ENCODE measurements around the gene ZNF398. TPM values are rescaled to one million over a fixed set of nuclear protein-coding genes. Genes with fewer than 3 reads are reported as not detected.

The ZNF398 gene
- total RNA-seq, 2 experiments from 2014 or later, result 11.8 to 14.2 TPM

DNA sequence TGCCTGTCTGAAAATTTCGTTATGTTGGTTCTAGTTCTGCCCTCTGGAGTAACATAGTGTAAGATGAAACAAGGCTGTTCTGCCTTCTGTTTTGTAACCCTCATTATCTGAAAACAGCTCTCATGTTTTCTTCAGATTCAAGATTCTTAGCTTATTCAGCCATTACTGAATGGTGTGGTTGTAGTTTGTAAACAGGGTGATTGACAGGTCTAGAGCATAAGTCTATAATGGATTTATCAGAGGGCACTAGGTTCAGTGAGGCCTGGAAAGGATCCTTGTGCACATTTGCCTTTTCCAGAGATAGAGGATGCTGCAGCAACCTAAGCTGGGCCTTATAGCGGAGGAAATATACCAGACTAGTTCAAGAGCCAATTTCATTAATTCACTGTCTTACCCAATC lies 6.1 kb downstream of the ZNF398 start:
- no peaks in the 10 kb centered on the region for H4K20me1 ChIP-seq (ENCODE audit: insufficient read depth, low read length)
- POLR2A ChIA-PET, result interaction anchor here (0.5 to 1.1 kb wide), 2 partner anchors 13 to 293 kb away, joined by 3 to 5 read pairs; no protein-coding TSS in a partner anchor

DNA sequence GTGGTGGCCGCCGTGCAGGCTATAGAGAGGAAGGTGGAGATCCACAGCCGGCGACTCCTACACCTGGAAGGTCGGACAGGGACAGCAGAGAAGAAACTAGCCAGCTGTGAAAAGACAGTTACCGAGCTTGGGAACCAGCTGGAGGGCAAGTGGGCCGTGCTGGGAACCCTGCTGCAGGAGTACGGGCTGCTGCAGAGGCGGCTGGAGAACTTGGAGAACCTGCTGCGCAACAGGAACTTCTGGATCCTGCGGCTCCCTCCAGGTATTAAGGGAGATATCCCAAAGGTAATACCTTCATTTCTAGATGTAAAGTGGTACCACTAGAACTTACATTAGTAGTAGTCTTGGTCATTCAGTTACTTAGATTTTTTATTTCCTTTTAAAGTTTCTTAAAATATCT lies 6.8 kb downstream of the ZNF398 start:
- intact Hi-C loops (cut with micrococcal nuclease; ENCODE audit: unreplicated experiment), result no loop called here
- ChIA-PET POLR2A (interaction anchor here (0.5 kb wide), 1 partner anchor 48 kb away, joined by 3 read pairs; no protein-coding TSS in a partner anchor), CTCF (ENCODE audit: unreplicated experiment) (no interaction called here)
- no peak overlapping the region for H3K4me2 ChIP-seq (ENCODE audit: low read length)
- no peak overlapping the region for H3K4me3 ChIP-seq (ENCODE audit: low read depth, low read length, poor library complexity, severe bottlenecking)
- DNase-seq (ENCODE audit: low spot score), result no peak
- TF ChIP-seq, protein P1, sequence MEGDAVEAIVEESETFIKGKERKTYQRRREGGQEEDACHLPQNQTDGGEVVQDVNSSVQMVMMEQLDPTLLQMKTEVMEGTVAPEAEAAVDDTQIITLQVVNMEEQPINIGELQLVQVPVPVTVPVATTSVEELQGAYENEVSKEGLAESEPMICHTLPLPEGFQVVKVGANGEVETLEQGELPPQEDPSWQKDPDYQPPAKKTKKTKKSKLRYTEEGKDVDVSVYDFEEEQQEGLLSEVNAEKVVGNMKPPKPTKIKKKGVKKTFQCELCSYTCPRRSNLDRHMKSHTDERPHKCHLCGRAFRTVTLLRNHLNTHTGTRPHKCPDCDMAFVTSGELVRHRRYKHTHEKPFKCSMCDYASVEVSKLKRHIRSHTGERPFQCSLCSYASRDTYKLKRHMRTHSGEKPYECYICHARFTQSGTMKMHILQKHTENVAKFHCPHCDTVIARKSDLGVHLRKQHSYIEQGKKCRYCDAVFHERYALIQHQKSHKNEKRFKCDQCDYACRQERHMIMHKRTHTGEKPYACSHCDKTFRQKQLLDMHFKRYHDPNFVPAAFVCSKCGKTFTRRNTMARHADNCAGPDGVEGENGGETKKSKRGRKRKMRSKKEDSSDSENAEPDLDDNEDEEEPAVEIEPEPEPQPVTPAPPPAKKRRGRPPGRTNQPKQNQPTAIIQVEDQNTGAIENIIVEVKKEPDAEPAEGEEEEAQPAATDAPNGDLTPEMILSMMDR (conservative IDR thresholded peaks at IDR 0.05; ENCODE audit: low read length), result no peak
- TF ChIP-seq EZH2phosphoT487 (IDR thresholded peaks at IDR 0.05; ENCODE audit: borderline replicate concordance, low read depth, low read length), result no peak
- H2AFZ ChIP-seq (ENCODE audit: low read length), result no peak overlapping the region
- H4K20me1 ChIP-seq (ENCODE audit: insufficient read depth, low read length), result no peaks in the 10 kb centered on the region
- no TSS peak for BruUV-seq (replicated peaks)
- no peak overlapping the region for H3K27ac ChIP-seq (ENCODE audit: low read depth, low read length, poor library complexity, severe bottlenecking)
- H3K9me2 ChIP-seq (ENCODE audit: insufficient read depth, low read length), result no peaks in the 10 kb centered on the region
- H3K79me2 ChIP-seq (ENCODE audit: insufficient read depth, low read depth, low read length), result peaks cover 31% of the 10 kb centered on the region
- peaks cover 73% of the 10 kb centered on the region for H3K36me3 ChIP-seq (ENCODE audit: insufficient read depth, low read length)
- H3K4me1 ChIP-seq (ENCODE audit: insufficient read depth, low read length, poor library complexity, severe bottlenecking), result no peaks in the 10 kb centered on the region
- H3K9me3 ChIP-seq (ENCODE audit: low read length), result no peaks in the 10 kb centered on the region

More for the DNA sequence above, 6.1 kb downstream of the ZNF398 start:
- no TSS peak for BruUV-seq (replicated peaks)
- CTCF ChIA-PET (ENCODE audit: unreplicated experiment), result no interaction called here
- H3K9me3 ChIP-seq (ENCODE audit: low read length), result no peaks in the 10 kb centered on the region
- no peak for DNase-seq (ENCODE audit: low spot score)
- intact Hi-C loops (cut with micrococcal nuclease; ENCODE audit: unreplicated experiment), result no loop called here
- H3K4me3 ChIP-seq (ENCODE audit: low read depth, low read length, poor library complexity, severe bottlenecking), result no peak overlapping the region
- no peak for TF ChIP-seq EZH2phosphoT487 (IDR thresholded peaks at IDR 0.05; ENCODE audit: borderline replicate concordance, low read depth, low read length)
- TF ChIP-seq, protein P1 (conservative IDR thresholded peaks at IDR 0.05; ENCODE audit: low read length), result no peak
- no peak overlapping the region for H3K27ac ChIP-seq (ENCODE audit: low read depth, low read length, poor library complexity, severe bottlenecking)
- H3K36me3 ChIP-seq (ENCODE audit: insufficient read depth, low read length), result peaks cover 66% of the 10 kb centered on the region
- peaks cover 3% of the 10 kb centered on the region for H3K4me1 ChIP-seq (ENCODE audit: insufficient read depth, low read length, poor library complexity, severe bottlenecking)
- no peak overlapping the region for H2AFZ ChIP-seq (ENCODE audit: low read length)
- no peak overlapping the region for H3K4me2 ChIP-seq (ENCODE audit: low read length)
- H3K9me2 ChIP-seq (ENCODE audit: insufficient read depth, low read length), result no peaks in the 10 kb centered on the region
- H3K79me2 ChIP-seq (ENCODE audit: insufficient read depth, low read depth, low read length), result peaks cover 38% of the 10 kb centered on the region

DNA sequence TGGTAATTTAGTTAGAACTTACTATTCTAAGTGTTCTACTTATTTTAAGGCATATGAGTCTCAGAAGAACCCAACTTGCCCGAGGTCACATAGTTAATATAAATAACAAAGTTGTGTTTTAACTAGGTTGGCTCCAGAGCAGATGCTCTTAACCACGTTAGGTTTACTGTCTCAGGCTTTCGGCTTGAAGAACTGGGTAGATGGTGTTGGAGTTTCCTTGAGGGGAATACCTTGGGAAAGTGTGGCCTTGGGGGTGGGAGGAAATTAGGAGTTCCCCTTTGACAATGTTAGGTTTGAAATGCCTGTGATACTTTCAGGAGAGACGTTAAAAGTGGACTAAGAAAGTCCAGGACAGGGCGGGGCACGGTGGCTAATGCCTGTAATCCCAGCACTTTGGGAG lies 9.6 kb downstream of the ZNF398 start:
- no peaks in the 10 kb centered on the region for H3K4me1 ChIP-seq (ENCODE audit: insufficient read depth, low read length, poor library complexity, severe bottlenecking)
- DNase-seq (ENCODE audit: low spot score), result no peak
- ChIA-PET POLR2A (interaction anchor here (0.7 kb wide), 1 partner anchor 38 kb away, joined by 3 read pairs; no protein-coding TSS in a partner anchor), CTCF (ENCODE audit: unreplicated experiment) (no interaction called here)
- no peak overlapping the region for H2AFZ ChIP-seq (ENCODE audit: low read length)
- H3K4me3 ChIP-seq (ENCODE audit: low read depth, low read length, poor library complexity, severe bottlenecking), result no peak overlapping the region
- H4K20me1 ChIP-seq (ENCODE audit: insufficient read depth, low read length), result no peaks in the 10 kb centered on the region; the same call in 1 of the 2 replicates
- H3K79me2 ChIP-seq (ENCODE audit: insufficient read depth, low read depth, low read length), result peaks cover 3% of the 10 kb centered on the region; the same call in 1 of the 2 replicates
- H3K36me3 ChIP-seq (ENCODE audit: insufficient read depth, low read length), result peaks cover 90% of the 10 kb centered on the region
- no peaks in the 10 kb centered on the region for H3K9me2 ChIP-seq (ENCODE audit: insufficient read depth, low read length)
- TF ChIP-seq, protein P1 (conservative IDR thresholded peaks at IDR 0.05; ENCODE audit: low read length), result no peak
- no peak for TF ChIP-seq EZH2phosphoT487 (IDR thresholded peaks at IDR 0.05; ENCODE audit: borderline replicate concordance, low read depth, low read length)
- H3K27ac ChIP-seq (ENCODE audit: low read depth, low read length, poor library complexity, severe bottlenecking), result no peak overlapping the region
- BruUV-seq (replicated peaks), result no TSS peak
- no peaks in the 10 kb centered on the region for H3K9me3 ChIP-seq (ENCODE audit: low read length)
- intact Hi-C loops (cut with micrococcal nuclease; ENCODE audit: unreplicated experiment), result no loop called here
- H3K4me2 ChIP-seq (ENCODE audit: low read length), result no peak overlapping the region

All from OCI-LY7 (cell line).